ENCODE data around the gene LACC1.

DNA sequence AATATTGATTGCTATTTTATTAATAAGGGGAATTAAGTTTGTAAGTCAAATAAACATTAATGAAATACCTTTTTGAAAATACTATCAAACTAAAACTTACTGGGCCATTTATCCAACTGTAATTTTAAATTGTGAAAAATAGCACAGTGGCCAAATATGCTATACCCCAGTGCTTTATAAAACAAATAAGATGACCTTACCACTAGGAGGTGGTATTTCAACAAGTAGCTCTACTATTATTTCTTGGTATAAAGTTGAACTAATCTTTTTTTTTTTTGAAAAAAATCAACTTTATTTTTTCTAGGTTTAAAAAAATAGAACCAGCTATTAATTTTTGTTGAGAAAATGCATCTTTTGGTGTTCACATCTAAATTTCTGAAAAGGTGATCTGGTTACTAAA is 14.7 kb downstream of the LACC1 start:
- TF ChIP-seq, protein P1, sequence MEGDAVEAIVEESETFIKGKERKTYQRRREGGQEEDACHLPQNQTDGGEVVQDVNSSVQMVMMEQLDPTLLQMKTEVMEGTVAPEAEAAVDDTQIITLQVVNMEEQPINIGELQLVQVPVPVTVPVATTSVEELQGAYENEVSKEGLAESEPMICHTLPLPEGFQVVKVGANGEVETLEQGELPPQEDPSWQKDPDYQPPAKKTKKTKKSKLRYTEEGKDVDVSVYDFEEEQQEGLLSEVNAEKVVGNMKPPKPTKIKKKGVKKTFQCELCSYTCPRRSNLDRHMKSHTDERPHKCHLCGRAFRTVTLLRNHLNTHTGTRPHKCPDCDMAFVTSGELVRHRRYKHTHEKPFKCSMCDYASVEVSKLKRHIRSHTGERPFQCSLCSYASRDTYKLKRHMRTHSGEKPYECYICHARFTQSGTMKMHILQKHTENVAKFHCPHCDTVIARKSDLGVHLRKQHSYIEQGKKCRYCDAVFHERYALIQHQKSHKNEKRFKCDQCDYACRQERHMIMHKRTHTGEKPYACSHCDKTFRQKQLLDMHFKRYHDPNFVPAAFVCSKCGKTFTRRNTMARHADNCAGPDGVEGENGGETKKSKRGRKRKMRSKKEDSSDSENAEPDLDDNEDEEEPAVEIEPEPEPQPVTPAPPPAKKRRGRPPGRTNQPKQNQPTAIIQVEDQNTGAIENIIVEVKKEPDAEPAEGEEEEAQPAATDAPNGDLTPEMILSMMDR (IDR thresholded peaks at IDR 0.05; ENCODE audit: control extremely low read depth in 1 of 3, insufficient read depth in 1 of 3, low read depth in 1 of 3, low read length in 3 of 3): peak in 1 of 3 experiments; percentile 33; a peak in 1 of 4 replicates
- TF ChIP-seq YY1 (IDR thresholded peaks at IDR 0.05; ENCODE audit: low read depth, low read length) (no peak), POLR2AphosphoS5 (IDR thresholded peaks at IDR 0.05; ENCODE audit: low read depth, low read length) (no peak)
